Eye (tissue), 1 donor: ENCODE results near the gene RPL39L.

Experiments used
- DNase-seq: peaks from one replicate; pipeline ENCODE4 v3.0.0-alpha.2; 2015

RPL39L gene

GRCh38 chr3:187088701-187089100, 50.6 kb downstream of the RPL39L start:
- no peak for DNase-seq

GRCh38 chr3:187086831-187087230, 52.5 kb downstream of the RPL39L start:
- DNase-seq, result no peak

GRCh38 chr3:187085933-187086332, 53.4 kb downstream of the RPL39L start:
- no peak for DNase-seq

- DNase-seq, result no peak
These were observed 54.2 kb downstream of the RPL39L start for GRCh38 chr3:187085021-187085666.

- DNase-seq, result no peak
These were observed 54.7 kb downstream of the RPL39L start for GRCh38 chr3:187084580-187084979.

- no peak for DNase-seq
These were observed 55.2 kb downstream of the RPL39L start for GRCh38 chr3:187084126-187084525.

- DNase-seq, result no peak
These were observed 56.4 kb downstream of the RPL39L start for GRCh38 chr3:187082758-187083375.

GRCh38 chr3:187080799-187081450, 58.4 kb downstream of the RPL39L start:
- DNase-seq, result no peak

GRCh38 chr3:187079090-187080022, 59.9 kb downstream of the RPL39L start:
- DNase-seq, result no peak

- no peak for DNase-seq
These were observed 61.8 kb downstream of the RPL39L start for GRCh38 chr3:187077537-187077936.

GRCh38 chr3:187077085-187077484, 62.2 kb downstream of the RPL39L start:
- DNase-seq, result no peak

GRCh38 chr3:187076297-187076696, 63.0 kb downstream of the RPL39L start:
- DNase-seq, result no peak

- DNase-seq, result no peak
These were observed 64.5 kb downstream of the RPL39L start for GRCh38 chr3:187074846-187075245.

GRCh38 chr3:187073581-187074098, 65.7 kb downstream of the RPL39L start:
- no peak for DNase-seq

- no peak for DNase-seq
These were observed 66.8 kb downstream of the RPL39L start for GRCh38 chr3:187072511-187072910.

- no peak for DNase-seq
These were observed 67.2 kb downstream of the RPL39L start for GRCh38 chr3:187072102-187072501.
